OCI-LY1 (cell line): ENCODE results near the gene MCTP1.

Source experiments
- H2AFZ ChIP-seq: fragments of 200-600 bp; sonication (generic), shearing (Covaris generic); 2 replicates; pipeline ENCODE4 v1.6.0; 2014; ENCODE audit warnings: antibody characterized with exemption, mild to moderate bottlenecking, low read length
- H3F3A ChIP-seq: fragments of 200-600 bp; sonication (generic), shearing (Covaris generic); 2 replicates; pipeline ENCODE4 v1.6.0; 2014; ENCODE audit warnings: mild to moderate bottlenecking, antibody characterized with exemption, low read length, moderate library complexity; ENCODE audit not compliant: insufficient read depth
- H3K27ac ChIP-seq: fragments of 200-600 bp; sonication (generic); 2 replicates; pipeline ENCODE4 v1.5.1; 2014; ENCODE audit warnings: low read length, mixed run types, mild to moderate bottlenecking, low read depth; ENCODE audit not compliant: poor library complexity, severe bottlenecking
- H3K27me3 ChIP-seq: fragments of 200-600 bp; sonication (generic); 2 replicates; pipeline ENCODE4 v1.6.0; 2014; ENCODE audit warnings: antibody characterized with exemption, mild to moderate bottlenecking, low read length, moderate library complexity; ENCODE audit not compliant: insufficient read depth
- H3K36me3 ChIP-seq: fragments of 200-600 bp; sonication (generic); 2 replicates; pipeline ENCODE4 v1.6.1; 2014; ENCODE audit warnings: mild to moderate bottlenecking, antibody characterized with exemption, low read length, moderate library complexity, mixed read lengths; ENCODE audit not compliant: insufficient read depth
- H3K4me1 ChIP-seq: fragments of 200-600 bp; sonication (generic); 2 replicates; pipeline ENCODE4 v1.5.1; 2014; ENCODE audit warnings: mild to moderate bottlenecking, low read length, moderate library complexity; ENCODE audit not compliant: insufficient read depth, severe bottlenecking
- H3K4me2 ChIP-seq: fragments of 200-600 bp; sonication (generic), shearing (Covaris generic); 2 replicates; pipeline ENCODE4 v1.6.1; 2014; ENCODE audit warnings: low read length
- H3K4me3 ChIP-seq: fragments of 200-600 bp; sonication (generic); 2 replicates; pipeline ENCODE4 v1.5.1; 2014; ENCODE audit warnings: low read length, low read depth, mild to moderate bottlenecking, mixed read lengths; ENCODE audit not compliant: poor library complexity, severe bottlenecking
- H3K79me2 ChIP-seq: fragments of 200-600 bp; shearing (Covaris generic); 2 replicates; pipeline ENCODE4 v1.6.1; 2016; ENCODE audit warnings: mixed run types, low read length, mixed read lengths; ENCODE audit not compliant: insufficient read depth
- H3K9ac ChIP-seq: fragments of 200-600 bp; sonication (generic), shearing (Covaris generic); 2 replicates; pipeline ENCODE4 v1.6.1; 2014; ENCODE audit warnings: mild to moderate bottlenecking, low read length, mixed read lengths
- H3K9me2 ChIP-seq: fragments of 200-600 bp; sonication (generic), shearing (Covaris generic); 2 replicates; pipeline ENCODE4 v1.6.1; 2014; ENCODE audit warnings: low read depth, mild to moderate bottlenecking, low read length, mixed read lengths
- H3K9me3 ChIP-seq: fragments of 200-600 bp; shearing (Covaris generic); 2 replicates; pipeline ENCODE4 v1.6.1; 2014; ENCODE audit warnings: low read length, mixed read lengths
- H4K20me1 ChIP-seq: fragments of 200-600 bp; sonication (generic), shearing (Covaris generic); 2 replicates; pipeline ENCODE4 v1.6.0; 2016; ENCODE audit warnings: mild to moderate bottlenecking, low read length; ENCODE audit not compliant: insufficient read depth
- EZH2 ChIP-seq: fragments of 200-600 bp; sonication (generic), shearing (Covaris generic); IDR thresholded peaks from 2 replicates; pipeline ENCODE4 v1.8.0; 2017; ENCODE audit warnings: borderline replicate concordance, mixed run types, mild to moderate bottlenecking, antibody characterized with exemption, low read length, moderate library complexity, mixed read lengths
- TF ChIP-seq, protein P1 (sequence below): fragments of 200-600 bp; sonication (generic), shearing (Covaris generic); IDR thresholded peaks from 2 replicates; pipeline ENCODE4 v1.5.1; 2017; ENCODE audit warnings: mild to moderate bottlenecking, antibody characterized with exemption, low read length, moderate library complexity, mixed read lengths

The MCTP1 gene

DNA sequence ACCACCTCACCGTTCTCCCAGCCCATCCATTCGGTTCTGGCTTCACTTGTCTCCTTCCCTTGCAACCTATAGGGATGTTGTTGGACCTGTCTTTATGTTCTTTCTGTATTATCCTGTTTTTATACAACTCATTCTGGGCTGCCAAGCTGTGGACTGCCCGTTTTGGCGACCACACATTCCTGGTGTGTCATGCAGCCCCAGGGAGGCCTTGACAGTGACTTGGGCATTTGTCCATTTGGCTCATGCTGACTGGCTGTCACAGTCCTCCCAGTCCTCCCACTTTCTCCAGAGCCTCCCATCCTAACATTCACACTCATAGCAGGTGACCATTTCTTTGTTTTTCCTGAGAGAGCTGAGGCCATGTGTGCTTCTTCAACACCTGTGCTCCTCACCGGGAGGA lies 530.1 kb downstream of the MCTP1 start:
- no peak overlapping the region for H3K9ac ChIP-seq

DNA sequence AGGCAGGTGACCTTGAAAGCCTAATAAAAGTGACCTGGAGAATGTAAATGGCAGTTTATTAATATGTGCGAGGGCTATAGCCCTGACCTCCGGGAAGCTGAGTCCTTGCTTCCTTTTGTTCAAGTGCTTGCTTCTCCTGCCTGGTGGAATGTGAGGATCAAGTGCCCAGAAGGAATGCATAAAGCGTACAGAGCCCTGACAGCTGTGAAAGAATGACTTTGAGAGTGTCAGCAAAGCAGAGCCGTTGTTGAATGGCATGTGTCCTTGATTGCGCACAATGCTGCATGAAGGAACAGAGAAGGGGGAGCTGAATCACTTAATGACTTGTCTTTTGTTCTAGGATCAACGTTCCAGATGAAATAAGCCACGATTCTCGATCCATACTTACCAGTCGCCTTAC lies 533.4 kb downstream of the MCTP1 start:
- no peaks in the 10 kb centered on the region for H3K79me2 ChIP-seq
- H3K4me1 ChIP-seq = peaks cover 40% of the 10 kb centered on the region
- H3K9me3 ChIP-seq = no peaks in the 10 kb centered on the region
- no peaks in the 10 kb centered on the region for H4K20me1 ChIP-seq
- no peak overlapping the region for H3K9ac ChIP-seq
- H2AFZ ChIP-seq = no peak overlapping the region
- no peak overlapping the region for H3K4me3 ChIP-seq
- no peaks in the 10 kb centered on the region for H3K36me3 ChIP-seq
- H3K4me2 ChIP-seq = no peak overlapping the region
- H3F3A ChIP-seq = no peaks in the 10 kb centered on the region
- no peaks in the 10 kb centered on the region for H3K27me3 ChIP-seq
- no peak for TF ChIP-seq EZH2
- TF ChIP-seq, protein P1, sequence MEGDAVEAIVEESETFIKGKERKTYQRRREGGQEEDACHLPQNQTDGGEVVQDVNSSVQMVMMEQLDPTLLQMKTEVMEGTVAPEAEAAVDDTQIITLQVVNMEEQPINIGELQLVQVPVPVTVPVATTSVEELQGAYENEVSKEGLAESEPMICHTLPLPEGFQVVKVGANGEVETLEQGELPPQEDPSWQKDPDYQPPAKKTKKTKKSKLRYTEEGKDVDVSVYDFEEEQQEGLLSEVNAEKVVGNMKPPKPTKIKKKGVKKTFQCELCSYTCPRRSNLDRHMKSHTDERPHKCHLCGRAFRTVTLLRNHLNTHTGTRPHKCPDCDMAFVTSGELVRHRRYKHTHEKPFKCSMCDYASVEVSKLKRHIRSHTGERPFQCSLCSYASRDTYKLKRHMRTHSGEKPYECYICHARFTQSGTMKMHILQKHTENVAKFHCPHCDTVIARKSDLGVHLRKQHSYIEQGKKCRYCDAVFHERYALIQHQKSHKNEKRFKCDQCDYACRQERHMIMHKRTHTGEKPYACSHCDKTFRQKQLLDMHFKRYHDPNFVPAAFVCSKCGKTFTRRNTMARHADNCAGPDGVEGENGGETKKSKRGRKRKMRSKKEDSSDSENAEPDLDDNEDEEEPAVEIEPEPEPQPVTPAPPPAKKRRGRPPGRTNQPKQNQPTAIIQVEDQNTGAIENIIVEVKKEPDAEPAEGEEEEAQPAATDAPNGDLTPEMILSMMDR = no peak
- no peak overlapping the region for H3K27ac ChIP-seq
- H3K9me2 ChIP-seq = no peaks in the 10 kb centered on the region

More for the DNA sequence above, 530.1 kb downstream of the MCTP1 start:
- no peaks in the 10 kb centered on the region for H3K79me2 ChIP-seq
- H3K4me3 ChIP-seq = no peak overlapping the region
- no peaks in the 10 kb centered on the region for H3F3A ChIP-seq
- no peaks in the 10 kb centered on the region for H3K36me3 ChIP-seq
- H3K4me2 ChIP-seq = no peak overlapping the region
- H3K27ac ChIP-seq = no peak overlapping the region
- no peaks in the 10 kb centered on the region for H3K27me3 ChIP-seq
- no peak overlapping the region for H2AFZ ChIP-seq
- no peaks in the 10 kb centered on the region for H3K9me2 ChIP-seq
- H3K9me3 ChIP-seq = no peaks in the 10 kb centered on the region
- H3K4me1 ChIP-seq = peaks cover 10% of the 10 kb centered on the region
- H4K20me1 ChIP-seq = no peaks in the 10 kb centered on the region
- TF ChIP-seq, protein P1 = no peak
- no peak for TF ChIP-seq EZH2

DNA sequence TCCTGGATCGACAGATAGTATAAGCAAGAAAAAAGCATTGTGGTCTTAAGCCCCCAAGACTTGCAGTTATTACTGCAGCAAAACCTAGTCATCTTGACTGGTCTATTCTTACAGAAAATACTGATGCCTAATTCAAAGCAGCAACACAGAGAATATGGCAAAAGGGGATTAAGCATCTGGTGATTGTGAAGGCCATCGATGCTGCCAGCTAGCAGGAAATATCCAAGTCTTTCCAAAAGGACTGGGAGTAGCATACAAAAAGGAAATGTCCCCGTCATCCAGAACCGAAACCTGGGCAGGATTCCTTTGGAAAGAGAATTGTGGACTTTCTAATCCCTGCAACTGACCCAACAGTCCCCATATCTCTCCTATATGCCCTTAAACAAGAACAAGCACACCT lies 534.2 kb downstream of the MCTP1 start:
- Histone ChIP-seq H3K27me3 (no peaks in the 10 kb centered on the region), H4K20me1 (no peaks in the 10 kb centered on the region), H3K36me3 (no peaks in the 10 kb centered on the region), H2AFZ (no peak overlapping the region), H3K4me1 (peaks cover 47% of the 10 kb centered on the region), H3K9me3 (no peaks in the 10 kb centered on the region), H3K9me2 (no peaks in the 10 kb centered on the region), H3K9ac (no peak overlapping the region), H3K27ac (no peak overlapping the region), H3F3A (no peaks in the 10 kb centered on the region), H3K4me2 (no peak overlapping the region), H3K79me2 (no peaks in the 10 kb centered on the region), H3K4me3 (no peak overlapping the region)
- TF ChIP-seq EZH2 = no peak
- TF ChIP-seq, protein P1 = no peak
